GM18873 (cell line): ENCODE results near the gene SPATC1L.
"Not testable (repeated sequence)": the region's sequence is repeated elsewhere in the genome, so short reads cannot be mapped to it uniquely, and the experiment has no call there.

Experiments used
- ATAC-seq: cut with Tn5 transposase; IDR thresholded peaks from one replicate; pipeline ENCODE4 v1.9.1; 2021; ENCODE audit warnings: mild to moderate bottlenecking, moderate library complexity, moderate number of reproducible peaks; ENCODE audit not compliant: unreplicated experiment, low FRiP score

The SPATC1L gene

GRCh38 chr21:46184625-46185555 is 631 bp upstream of the SPATC1L start:
- no peak for ATAC-seq

GRCh38 chr21:46183337-46183909 is 836 bp downstream of the SPATC1L start:
- not testable (repeated sequence) for ATAC-seq

- ATAC-seq, result no peak
Measured at GRCh38 chr21:46182548-46183336, 1.5 kb downstream of the SPATC1L start.

- ATAC-seq, result no peak
Measured at GRCh38 chr21:46181953-46182547, 2.2 kb downstream of the SPATC1L start.

GRCh38 chr21:46181436-46181835 is 2.8 kb downstream of the SPATC1L start:
- ATAC-seq, result no peak

GRCh38 chr21:46180778-46181391 is 3.4 kb downstream of the SPATC1L start:
- no peak for ATAC-seq

GRCh38 chr21:46180079-46180722 is 4.1 kb downstream of the SPATC1L start:
- ATAC-seq, result no peak

GRCh38 chr21:46179708-46180078 is 4.6 kb downstream of the SPATC1L start:
- no peak for ATAC-seq

- no peak for ATAC-seq
Measured at GRCh38 chr21:46178961-46179360, 5.3 kb downstream of the SPATC1L start.

GRCh38 chr21:46176443-46177129 is 7.7 kb downstream of the SPATC1L start:
- not testable (repeated sequence) for ATAC-seq

GRCh38 chr21:46173573-46173972 is 10.7 kb downstream of the SPATC1L start:
- ATAC-seq, result no peak

GRCh38 chr21:46172863-46173528 is 11.3 kb downstream of the SPATC1L start:
- no peak for ATAC-seq

GRCh38 chr21:46171996-46172862 is 12.0 kb downstream of the SPATC1L start:
- no peak for ATAC-seq

GRCh38 chr21:46171585-46171984 is 12.7 kb downstream of the SPATC1L start:
- no peak for ATAC-seq

- not testable (repeated sequence) for ATAC-seq
Measured at GRCh38 chr21:46170436-46171193, 13.6 kb downstream of the SPATC1L start.

GRCh38 chr21:46168659-46169386 is 15.4 kb downstream of the SPATC1L start:
- no peak for ATAC-seq
